Ovary (tissue), 10 donors: ENCODE measurements around the gene SESN1. TPM values are rescaled to one million over a fixed set of nuclear protein-coding genes. Genes with fewer than 3 reads are reported as not detected.
"Not testable (repeated sequence)": the region's sequence is repeated elsewhere in the genome, so short reads cannot be mapped to it uniquely, and the experiment has no call there.

ENCODE experiments used
- DNase-seq, 5 donors: peaks; one replicate each; pipeline ENCODE4 v3.0.0-alpha.2; 2019 to 2020
- H3K27ac ChIP-seq, 2 donors: fragments of 200-600 bp; one replicate each; pipeline versions ENCODE4 v1.5.1 to v1.8.0; 2019 to 2022
- H3K27me3 ChIP-seq: fragments of 200-600 bp; one replicate; pipeline ENCODE4 v1.8.0; 2022
- H3K36me3 ChIP-seq: fragments of 200-600 bp; sonication (generic); one replicate; pipeline ENCODE4 v1.5.1; 2019
- H3K4me1 ChIP-seq: one replicate; pipeline ENCODE4 v1.8.1; 2013; ENCODE audit warnings: mild to moderate bottlenecking, moderate library complexity; ENCODE audit not compliant: insufficient read depth
- H3K4me3 ChIP-seq: fragments of 200-600 bp; sonication (generic); one replicate; pipeline ENCODE4 v1.5.1; 2017
- H3K9me3 ChIP-seq, 2 donors: fragments of 200-600 bp in 1 of 2; sonication (generic) in 1 of 2; one replicate each; pipeline versions ENCODE4 v1.5.1 to v1.8.1; 2013 to 2019; ENCODE audit warnings: mild to moderate bottlenecking in 1 of 2, moderate library complexity in 1 of 2
- EP300 ChIP-seq: sonication (generic); formaldehyde crosslinking; IDR thresholded peaks from one replicate; pipeline ENCODE4 v1.6.1; 2017; ENCODE audit warnings: antibody characterized with exemption
- POLR2A ChIP-seq: fragments of 450-650 bp; IDR thresholded peaks from one replicate; pipeline ENCODE4 v1.6.1; 2017; ENCODE audit warnings: antibody characterized with exemption, mild to moderate bottlenecking, moderate library complexity
- WGBS, 3 donors: extraction: QIAGEN DNeasy Blood & Tissue Kit in 1 of 3; methylation state at CpG; one replicate each; pipeline versions ENCODE4 v1.1.5 to v1.1.7; 2013 to 2017; 5-methylcytosine and 5-hydroxymethylcytosine counted together
- intact Hi-C, 4 donors: fragments of 100-400 bp; cut with DNase I; formaldehyde crosslinking; loops; one replicate each; pipeline versions ENCODE4 v1.11.0 to v1.15.1; 2022 to 2023
- long read RNA-seq, 3 donors: library from polyadenylated mRNA in 2 of 3; unstranded in 2 of 3; transcript quantifications; one replicate each; pipeline ENCODE4 v2.0.0 and lab custom pipeline, GENCODE V29; 2021 to 2026
- polyA plus RNA-seq, 2 donors: library from polyadenylated mRNA; stranded (reverse); fragments of 200-250 nt in 1 of 2; fragments of 350-450 nt in 1 of 2; fragmentation: Illumina TruSeq in 1 of 2; extraction: RNeasy Lipid Tissue Mini Kit (QIAGEN cat#74804) in 1 of 2; gene quantifications; one replicate each; pipeline ENCODE4 v1.2.3, GENCODE V29; 2013 to 2014
- total RNA-seq, 7 donors: library from RNA; depleted of rRNA in 2 of 7; stranded (reverse); fragments of >200 nt in 2 of 7; fragmentation: NEBNext Ultra II Directional in 3 of 7; extraction: Animal tissue kit (Norgen Biotek cat#: 25700) in 3 of 7; gene quantifications; one replicate each; pipeline versions ENCODE4 v1.1.0 to v1.2.4, GENCODE V29; 2016 to 2023
- TF ChIP-seq, protein P1 (sequence below), 3 donors: fragments of 450-650 bp in 2 of 3; fragments of 200-600 bp in 1 of 3; IDR thresholded peaks; one replicate each; pipeline versions ENCODE4 v1.5.1 to v1.8.0; 2016 to 2022; ENCODE audit warnings: antibody characterized with exemption in 3 of 3, mild to moderate bottlenecking in 1 of 3
- donor health status: DM: no; HTN: no; CAD: no; lungs with moderate emphysema.
- donor health status: DM: no; HTN: no; CAD: no.
- donor health status: Bipolar disorder and iron deficiency.
- donor health status: DM: yes; HTN: yes; CAD: no.
- donor health status: DM: no; HTN: no; CAD: no.
- donor health status: DM: yes; HTN: yes; CAD: no.

SESN1 gene
- total RNA-seq (10 to 100 TPM; 36.5 to 97.2 (median 65.4) TPM), polyA plus RNA-seq (10 to 100 TPM; 55.0 to 68.4 TPM)
- long read RNA-seq, donor 1, transcript SESN1-202 (10 exons, 2,676 nt), result major isoform, 256 of 335 reads
- long read RNA-seq, donor 1, partial matches to known transcripts, result 32 of 335 reads
- long read RNA-seq, donor 1, other reads (novel, unspliced or antisense), result 44 of 335 reads
- long read RNA-seq, donor 2, transcript SESN1-204 (10 exons, 3,509 nt), result minor isoform, 5 of 49 reads
- long read RNA-seq, donor 2, transcript SESN1-202 (10 exons, 2,676 nt), result major isoform, 6 of 49 reads
- long read RNA-seq, donor 2, partial matches to known transcripts, result 38 of 49 reads
- long read RNA-seq, donor 2, other reads (novel, unspliced or antisense), result 0 of 49 reads
- long read RNA-seq, donor 3, transcript SESN1-202 (10 exons, 2,676 nt), result major isoform, 144 of 183 reads
- long read RNA-seq, donor 3, transcript SESN1-204 (10 exons, 3,509 nt), result minor isoform, 14 of 183 reads
- long read RNA-seq, donor 3, partial matches to known transcripts, result 4 of 183 reads
- long read RNA-seq, donor 3, other reads (novel, unspliced or antisense), result 21 of 183 reads

GRCh38 chr6:109094416-109095035 is at the start of gene SESN1:
Gene SESN1, minus strand, starts transcription at chr6:109094846. Its CDS starts 773 bp downstream, at chr6:109094073.
- intact Hi-C loops, result loop anchor here in 2 of 4 donors (5.0 to 10.0 kb wide), 2 partner anchors 290 to 593 kb away; partner anchors contain the start of gene CD164 (in 2 of the 2)
- Histone ChIP-seq H3K27ac (peak within 1 kb of the TSS; percentile 93 to 99), H3K36me3 (no peaks in the 10 kb centered on the region), H3K4me3 (peak within 1 kb of the TSS; percentile 80), H3K4me1 (peaks cover 4% of the 10 kb centered on the region), H3K9me3 (no peaks in the 10 kb centered on the region), H3K27me3 (no peaks in the 10 kb centered on the region)
- TF ChIP-seq, protein P1, sequence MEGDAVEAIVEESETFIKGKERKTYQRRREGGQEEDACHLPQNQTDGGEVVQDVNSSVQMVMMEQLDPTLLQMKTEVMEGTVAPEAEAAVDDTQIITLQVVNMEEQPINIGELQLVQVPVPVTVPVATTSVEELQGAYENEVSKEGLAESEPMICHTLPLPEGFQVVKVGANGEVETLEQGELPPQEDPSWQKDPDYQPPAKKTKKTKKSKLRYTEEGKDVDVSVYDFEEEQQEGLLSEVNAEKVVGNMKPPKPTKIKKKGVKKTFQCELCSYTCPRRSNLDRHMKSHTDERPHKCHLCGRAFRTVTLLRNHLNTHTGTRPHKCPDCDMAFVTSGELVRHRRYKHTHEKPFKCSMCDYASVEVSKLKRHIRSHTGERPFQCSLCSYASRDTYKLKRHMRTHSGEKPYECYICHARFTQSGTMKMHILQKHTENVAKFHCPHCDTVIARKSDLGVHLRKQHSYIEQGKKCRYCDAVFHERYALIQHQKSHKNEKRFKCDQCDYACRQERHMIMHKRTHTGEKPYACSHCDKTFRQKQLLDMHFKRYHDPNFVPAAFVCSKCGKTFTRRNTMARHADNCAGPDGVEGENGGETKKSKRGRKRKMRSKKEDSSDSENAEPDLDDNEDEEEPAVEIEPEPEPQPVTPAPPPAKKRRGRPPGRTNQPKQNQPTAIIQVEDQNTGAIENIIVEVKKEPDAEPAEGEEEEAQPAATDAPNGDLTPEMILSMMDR (IDR thresholded peaks at IDR 0.05), result peak in 2 of 3 donors; percentile 15 to 25
- TF ChIP-seq POLR2A, result peak; percentile 92
- TF ChIP-seq EP300, result no peak
- DNase-seq, result peak; percentile 90 to 93 (median 92)
- 0 to 1% (median 0%) methylated on average over 47 to 62 of the region's 62 CpGs for WGBS, 3 donors

- Histone ChIP-seq H3K27ac (no peak overlapping the region), H3K4me1 (no peaks in the 10 kb centered on the region), H3K9me3 (no peaks in the 10 kb centered on the region), H3K27me3 (no peaks in the 10 kb centered on the region), H3K36me3 (no peaks in the 10 kb centered on the region), H3K4me3 (no peak overlapping the region)
- TF ChIP-seq, protein P1 (IDR thresholded peaks at IDR 0.05), result no peak
- TF ChIP-seq POLR2A, result no peak
- intact Hi-C loops, result no loop called here
- DNase-seq, result no peak
Observed at GRCh38 chr6:109143191-109143590, 48.5 kb upstream of the SESN1 start.

- H3K9me3 ChIP-seq, H3K27me3 ChIP-seq, H3K4me1 ChIP-seq, H3K27ac ChIP-seq, H3K4me3 ChIP-seq, intact Hi-C loops, H3K36me3 ChIP-seq, DNase-seq: not testable (repeated sequence)
Observed at GRCh38 chr6:109142067-109142466, 47.4 kb upstream of the SESN1 start.

DNA sequence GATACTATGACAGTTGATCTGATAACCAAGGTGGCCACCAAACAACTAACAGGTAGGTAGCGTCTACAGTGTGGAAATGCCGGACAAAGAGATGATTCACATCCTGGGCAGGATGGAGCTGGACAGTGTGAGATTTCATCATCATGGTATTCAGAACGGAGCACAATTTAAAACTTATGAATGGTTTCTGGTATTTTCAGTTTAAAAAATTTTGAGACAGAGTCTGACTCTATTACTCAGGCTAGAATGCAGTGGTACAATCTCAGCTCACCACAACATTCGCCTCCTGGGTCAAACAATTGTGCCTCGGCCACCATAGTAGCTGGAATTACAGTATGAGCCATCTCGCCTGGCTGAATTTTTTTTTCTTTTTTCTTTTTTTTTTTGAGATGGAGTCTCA is 44.5 kb upstream of the SESN1 start:
- no peak overlapping the region for H3K4me3 ChIP-seq
- H3K36me3 ChIP-seq, result no peaks in the 10 kb centered on the region
- H3K27me3 ChIP-seq, result no peaks in the 10 kb centered on the region
- DNase-seq, result no peak
- WGBS, 3 donors, result 90 to 94% (median 90%) methylated on average over 6 of the region's 6 CpGs
- no peaks in the 10 kb centered on the region for H3K9me3 ChIP-seq
- intact Hi-C loops, result no loop called here
- TF ChIP-seq, protein P1 (IDR thresholded peaks at IDR 0.05), result no peak
- TF ChIP-seq POLR2A, result no peak
- no peak for TF ChIP-seq EP300
- H3K4me1 ChIP-seq, result no peaks in the 10 kb centered on the region
- H3K27ac ChIP-seq, result no peak overlapping the region

- H3K9me3 ChIP-seq, intact Hi-C loops, DNase-seq, H3K27me3 ChIP-seq, H3K4me1 ChIP-seq, H3K36me3 ChIP-seq, H3K4me3 ChIP-seq, H3K27ac ChIP-seq: not testable (repeated sequence)
- 95 to 99% (median 98%) methylated on average over 6 of the region's 6 CpGs for WGBS, 3 donors
Observed at GRCh38 chr6:109136530-109136929, 41.9 kb upstream of the SESN1 start.

DNA sequence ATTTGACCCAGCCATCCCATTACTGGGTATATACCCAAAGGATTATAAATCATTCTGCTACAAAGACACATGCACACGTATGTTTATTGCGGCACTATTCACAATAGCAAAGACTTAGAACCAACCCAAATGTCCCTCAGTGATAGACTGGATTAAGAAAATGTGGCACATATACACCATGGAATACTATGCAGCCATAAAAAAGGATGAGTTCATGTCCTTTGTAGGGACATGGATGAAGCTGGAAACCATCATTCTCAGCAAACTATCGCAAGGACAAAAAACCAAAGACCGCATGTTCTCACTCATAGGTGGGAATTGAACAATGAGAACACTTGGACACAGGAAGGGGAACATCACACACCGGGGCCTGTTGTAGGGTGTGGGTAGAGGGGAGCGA is 41.4 kb upstream of the SESN1 start:
- WGBS, 3 donors, result 94 to 98% (median 96%) methylated on average over 6 of the region's 6 CpGs
- H3K36me3 ChIP-seq, H3K4me3 ChIP-seq, intact Hi-C loops, H3K9me3 ChIP-seq, H3K27ac ChIP-seq, DNase-seq, H3K27me3 ChIP-seq, H3K4me1 ChIP-seq: not testable (repeated sequence)

DNA sequence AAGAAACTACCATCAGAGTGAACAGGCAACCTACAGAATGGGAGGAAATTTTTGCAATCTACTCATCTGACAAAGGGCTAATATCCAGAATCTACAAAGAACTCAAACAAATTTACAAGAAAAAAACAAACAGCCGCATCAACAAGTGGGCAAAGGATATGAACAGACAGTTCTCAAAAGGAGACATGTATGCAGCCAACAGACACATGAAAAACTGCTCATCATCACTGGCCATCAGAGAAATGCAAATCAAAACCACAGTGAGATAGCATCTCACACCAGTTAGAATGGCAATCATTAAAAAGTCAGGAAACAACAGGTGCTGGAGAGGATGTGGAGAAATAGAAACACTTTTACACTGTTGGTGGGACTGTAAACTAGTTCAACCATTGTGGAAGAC is 41.0 kb upstream of the SESN1 start:
- H3K4me3 ChIP-seq, H3K27me3 ChIP-seq, DNase-seq, H3K4me1 ChIP-seq, H3K9me3 ChIP-seq, intact Hi-C loops, H3K36me3 ChIP-seq, H3K27ac ChIP-seq: not testable (repeated sequence)
- WGBS, 3 donors, result 98 to 100% (median 100%) methylated on average over 1 of the region's 1 CpG
